ENCODE data around the gene LRRC49.

The LRRC49 gene

DNA sequence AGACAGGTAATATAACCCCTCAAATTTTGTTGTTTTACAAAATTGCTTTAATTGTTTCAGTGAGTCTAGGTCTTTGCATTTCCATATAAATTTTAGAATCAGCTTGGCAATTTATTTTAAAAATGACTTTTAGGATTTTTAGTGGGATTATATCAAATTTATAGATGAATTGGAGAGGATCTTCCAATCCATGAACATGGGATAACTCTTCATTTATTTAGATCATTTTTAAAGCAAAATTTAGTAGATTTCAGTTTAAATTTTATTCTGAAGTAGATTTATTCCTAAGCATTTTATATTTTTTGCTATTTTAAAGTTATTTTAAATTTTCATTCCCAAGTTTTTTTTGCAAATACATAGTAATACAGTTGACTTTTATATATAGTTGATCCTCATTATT is 164.5 kb downstream of the LRRC49 start:
- no peak for DNase-seq

- no peak for DNase-seq
Measured at GRCh38 chr15:71057581-71057980, 165.0 kb downstream of the LRRC49 start.

DNA sequence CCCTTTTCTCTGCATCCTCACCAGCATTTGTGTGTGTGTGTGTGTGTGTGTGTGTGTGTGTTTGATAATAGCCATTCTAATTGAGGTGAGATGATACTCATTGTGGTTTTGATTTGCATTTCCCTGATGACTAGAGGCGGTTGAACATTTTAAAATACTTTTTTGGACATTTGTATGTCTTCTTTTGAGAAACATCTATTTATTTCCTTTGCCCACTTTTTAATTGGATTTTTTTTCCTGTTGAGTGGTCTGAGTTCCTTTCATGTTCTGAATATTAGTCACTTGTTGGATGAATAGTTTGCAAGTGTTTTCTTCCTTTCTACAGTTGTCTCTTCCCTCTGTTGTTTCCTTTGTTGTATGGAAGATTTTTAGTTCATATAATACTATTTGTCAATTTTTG is 168.4 kb downstream of the LRRC49 start:
- DNase-seq = no peak

DNA sequence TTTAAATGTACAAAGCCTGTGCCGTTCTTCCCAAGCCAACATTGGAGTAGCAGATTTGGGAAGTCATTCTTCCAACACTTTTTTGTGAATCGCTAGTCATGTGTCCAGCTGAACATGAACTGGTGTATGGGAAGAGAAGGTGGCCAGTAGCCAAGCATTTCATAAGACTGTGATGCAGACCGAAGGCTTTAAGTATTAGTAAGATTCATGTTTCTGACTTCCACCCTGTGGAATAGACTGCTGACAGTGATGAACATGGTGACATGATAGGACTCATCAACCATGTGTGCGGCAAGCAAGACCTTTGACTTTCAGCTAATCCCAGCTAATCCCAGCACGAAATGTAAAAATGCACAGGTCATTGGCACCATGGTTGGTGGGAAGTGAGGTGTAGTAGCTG is 174.4 kb downstream of the LRRC49 start:
- no peak for DNase-seq

GRCh38 chr15:71069693-71070092 is 177.1 kb downstream of the LRRC49 start:
- DNase-seq = no peak

DNA sequence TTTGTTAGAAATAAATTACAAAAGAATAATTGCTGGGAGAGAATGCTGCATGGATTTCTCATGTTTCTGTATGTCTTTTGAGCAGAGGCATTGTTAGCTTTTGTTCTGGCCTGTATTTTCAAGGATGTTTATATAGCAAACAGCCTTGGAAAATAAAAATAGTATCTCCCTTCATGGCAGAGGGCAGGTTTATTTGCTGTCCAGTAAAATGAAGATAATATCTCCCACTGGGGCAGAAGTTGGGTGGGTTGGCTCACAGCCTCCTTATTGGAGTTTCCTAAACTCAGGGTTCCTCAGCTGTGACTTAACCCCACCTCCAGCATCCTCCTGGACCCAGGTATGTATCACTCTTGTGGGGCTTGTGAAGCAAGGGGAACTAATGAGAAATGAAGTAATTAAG is 178.9 kb downstream of the LRRC49 start:
- no peak for DNase-seq

GRCh38 chr15:71072423-71072822 is 179.8 kb downstream of the LRRC49 start:
- DNase-seq = no peak

DNA sequence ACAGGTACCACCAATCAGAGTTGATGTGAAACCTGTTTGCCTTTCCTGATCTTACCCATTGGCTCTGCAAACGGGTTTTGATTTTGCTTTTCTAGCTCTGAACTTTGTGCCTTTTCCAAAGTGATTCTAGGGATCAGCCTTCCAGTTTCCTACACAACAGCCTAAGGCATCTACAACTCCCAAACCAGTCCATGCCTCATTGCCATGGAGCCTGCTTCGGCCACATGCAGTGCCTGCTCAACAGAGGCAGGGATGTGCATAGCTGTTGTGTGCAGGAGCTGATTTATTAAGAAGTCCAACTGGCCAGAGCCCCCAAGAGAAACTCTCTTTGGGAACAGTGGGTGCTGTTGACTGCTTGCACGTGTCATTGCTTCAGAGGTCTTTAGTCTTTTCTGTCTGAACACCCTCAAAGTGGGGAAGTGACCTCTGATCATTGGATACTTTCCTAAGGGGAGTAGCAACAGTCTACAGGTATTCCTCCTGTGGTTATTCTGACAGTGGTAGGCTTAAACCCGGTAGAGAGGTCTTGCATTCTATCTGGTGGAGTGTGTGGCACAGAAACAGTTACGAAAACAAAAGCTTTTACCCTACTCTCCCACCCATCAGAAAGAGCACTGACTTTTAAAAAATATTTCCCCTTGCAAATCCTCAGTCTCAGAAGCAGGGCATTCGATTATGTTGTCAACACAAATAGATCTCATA is 186.0 kb downstream of the LRRC49 start:
- no peak for DNase-seq

GRCh38 chr15:71079208-71080044 is 186.8 kb downstream of the LRRC49 start:
- no peak for DNase-seq

GRCh38 chr15:71080166-71080565 is 187.5 kb downstream of the LRRC49 start:
- no peak for DNase-seq

- DNase-seq = no peak
Measured at GRCh38 chr15:71080705-71081104, 188.1 kb downstream of the LRRC49 start.

GRCh38 chr15:71082803-71083202 is 190.2 kb downstream of the LRRC49 start:
- DNase-seq = no peak

- no peak for DNase-seq
Measured at GRCh38 chr15:71083349-71083748, 190.7 kb downstream of the LRRC49 start.

- no peak for DNase-seq
Measured at GRCh38 chr15:71084264-71084663, 191.6 kb downstream of the LRRC49 start.

GRCh38 chr15:71085809-71086208 is 193.2 kb downstream of the LRRC49 start:
- DNase-seq = no peak

GRCh38 chr15:71088155-71088554 is 195.5 kb downstream of the LRRC49 start:
- DNase-seq = no peak

DNA sequence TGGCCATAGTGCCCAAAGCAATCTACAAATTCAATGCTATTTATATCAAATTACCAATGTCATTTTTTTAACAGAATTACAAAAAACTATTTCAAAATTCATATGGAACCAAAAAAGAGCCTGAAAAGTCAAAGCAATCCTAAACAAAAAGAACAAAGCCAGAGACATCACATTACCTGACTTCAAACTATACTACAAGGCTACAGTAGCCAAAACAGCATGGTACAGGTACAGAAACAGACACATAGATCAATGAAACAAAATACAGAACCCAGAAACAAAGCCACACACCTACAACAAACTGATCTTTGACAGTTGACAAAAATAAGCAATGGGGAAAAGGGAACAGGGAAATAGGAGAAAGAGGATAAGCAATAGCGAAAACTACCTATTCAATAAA is 196.1 kb downstream of the LRRC49 start:
- DNase-seq = no peak

GRCh38 chr15:71089801-71090200 is 197.2 kb downstream of the LRRC49 start:
- DNase-seq = no peak

DNA sequence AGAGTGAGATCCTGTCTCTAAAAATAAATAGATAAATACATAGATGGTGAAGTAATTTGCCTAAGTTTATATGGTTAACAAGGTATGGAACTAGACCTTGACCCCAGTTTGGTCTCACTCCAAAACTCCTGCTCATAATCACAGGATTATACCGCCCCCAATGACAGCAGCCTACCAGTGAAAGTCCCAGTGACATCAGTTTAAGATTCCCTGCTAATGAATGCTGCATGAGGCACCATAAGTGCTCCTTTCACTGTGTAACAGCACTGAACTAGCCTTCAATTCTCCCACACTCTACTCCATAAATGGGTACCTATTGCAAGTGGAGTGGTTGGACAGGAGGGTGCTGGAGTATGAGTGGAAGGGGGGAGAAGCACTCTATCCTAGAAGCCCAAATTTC is 199.0 kb downstream of the LRRC49 start:
- DNase-seq = no peak

DNA sequence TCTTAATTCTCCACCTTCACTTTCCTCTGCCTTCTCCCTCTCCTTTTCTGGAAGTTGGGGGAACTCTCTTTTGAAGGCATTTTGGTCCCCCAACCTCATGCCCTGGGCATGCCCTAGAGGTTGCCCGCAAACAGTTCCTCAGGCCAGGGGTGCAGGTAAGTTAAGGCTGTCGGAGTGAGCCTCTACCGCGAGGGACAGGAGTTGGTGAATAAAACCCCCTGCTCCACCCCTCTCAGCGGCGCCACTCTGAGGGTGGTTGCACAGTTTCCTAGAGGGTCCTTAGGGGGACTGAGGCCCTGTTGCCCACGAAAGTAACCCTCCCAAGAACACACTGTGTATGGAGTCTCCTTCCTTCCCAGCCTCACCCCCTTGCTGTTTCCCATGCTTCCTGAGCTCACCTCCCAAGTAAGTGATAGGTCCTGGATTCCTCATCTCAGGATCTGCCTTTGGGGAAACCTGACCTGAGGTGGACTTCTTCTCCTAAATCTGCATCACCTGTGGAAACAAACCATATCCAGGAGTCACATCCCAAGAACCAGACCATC is 199.5 kb downstream of the LRRC49 start:
- DNase-seq = no peak

GRCh38 chr15:71093054-71094024 is 200.7 kb downstream of the LRRC49 start:
- no peak for DNase-seq

DNA sequence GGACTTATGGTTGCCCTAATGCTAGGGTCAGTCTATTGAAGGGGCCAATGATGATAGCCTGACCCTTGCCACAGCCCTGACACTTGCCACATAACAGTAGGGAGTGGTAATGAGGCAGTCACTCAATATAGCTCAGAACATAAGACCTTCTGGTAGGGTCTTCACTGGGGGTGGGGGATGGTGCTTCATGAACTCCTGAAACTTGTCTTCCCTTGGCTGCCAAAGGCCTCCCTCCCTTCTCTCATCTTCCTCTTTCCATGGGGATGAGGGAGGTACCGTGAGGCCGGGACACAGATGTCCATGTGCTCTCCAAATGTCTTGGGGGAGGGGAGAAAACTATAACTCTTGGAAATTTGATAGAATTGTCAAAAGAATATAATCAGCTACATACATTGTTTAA is 201.5 kb downstream of the LRRC49 start:
- DNase-seq = no peak

DNA sequence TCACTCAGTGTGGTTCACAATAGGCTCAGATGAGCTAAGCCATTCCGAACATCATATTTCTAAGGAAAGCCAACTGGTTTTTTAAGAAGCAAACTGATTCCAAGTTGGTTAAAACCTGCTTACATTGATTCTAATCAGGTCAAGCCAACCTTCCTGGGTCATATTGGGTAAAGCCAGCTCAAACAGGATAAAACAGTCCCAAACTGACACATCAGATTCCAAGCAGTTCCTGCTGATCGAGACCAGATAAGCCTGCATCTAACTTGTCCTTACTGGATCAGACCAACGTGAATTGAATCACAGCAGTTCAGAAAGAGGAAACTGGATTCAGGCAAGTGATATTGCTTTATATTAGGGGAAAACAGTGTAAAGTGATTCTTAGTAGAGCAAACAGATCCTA is 204.1 kb downstream of the LRRC49 start:
- no peak for DNase-seq

Measured in DMS79 (cell line).